Measurements from ENCODE around the gene SANBR.

Gene SANBR

GRCh38 chr2:61090386-61090921, 24.8 kb downstream of the SANBR start:
- no peak for DNase-seq (ENCODE audit: low read depth)

GRCh38 chr2:61091485-61091884, 25.8 kb downstream of the SANBR start:
- DNase-seq (ENCODE audit: low read depth) = no peak

GRCh38 chr2:61096438-61096837, 30.8 kb downstream of the SANBR start:
- no peak for DNase-seq (ENCODE audit: low read depth)

- no peak for DNase-seq (ENCODE audit: low read depth)
Observed at GRCh38 chr2:61100801-61101200, 35.1 kb downstream of the SANBR start.

GRCh38 chr2:61109291-61109690, 43.6 kb downstream of the SANBR start:
- DNase-seq (ENCODE audit: low read depth) = no peak

GRCh38 chr2:61111708-61112107, 46.0 kb downstream of the SANBR start:
- no peak for DNase-seq (ENCODE audit: low read depth)

- no peak for DNase-seq (ENCODE audit: low read depth)
Observed at GRCh38 chr2:61114147-61114546, 48.5 kb downstream of the SANBR start.

Measured in T follicular helper cell (primary cell).